ENCODE measurements around the gene ATP10D. TPM values are rescaled to one million over a fixed set of nuclear protein-coding genes. Genes with fewer than 3 reads are reported as not detected.

The ATP10D gene
- total and polyA plus RNA-seq, 12 donors = 2.8 to 15.7 (median 8.6) TPM

DNA sequence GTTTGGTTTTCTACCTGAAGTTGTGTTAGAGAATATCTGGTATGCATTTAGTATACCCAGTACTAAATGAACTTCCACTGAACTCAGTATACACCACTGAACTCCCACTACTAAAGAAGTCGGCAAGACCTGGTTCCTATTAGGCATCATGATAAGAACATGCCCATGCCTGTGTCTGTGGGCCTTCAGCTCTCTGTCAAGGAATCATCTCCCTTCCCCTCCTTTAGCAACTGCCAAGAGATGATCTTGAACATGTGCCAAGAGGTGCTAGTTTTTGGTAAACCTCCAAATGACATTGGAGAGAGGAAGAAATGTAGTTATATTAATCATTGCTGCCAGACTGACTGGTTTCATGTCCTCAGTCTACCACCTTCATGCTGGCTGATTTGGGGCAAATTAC lies 113.2 kb downstream of the ATP10D start:
- Histone ChIP-seq H3K27ac (no peak overlapping the region), H3K36me3 (peaks cover 0 to 41% (median 4%) of the 10 kb centered on the region in 9 donors), H3K4me1 (peaks cover 0 to 8% (median 0%) of the 10 kb centered on the region in 9 donors), H3K4me3 (no peak overlapping the region), H3K9me3 (peaks cover 0 to 5% (median 0%) of the 10 kb centered on the region in 11 donors), H3K27me3 (no peaks in the 10 kb centered on the region)
- DNase-seq (no peak), ATAC-seq (peak in 1 of 8 donors; percentile 50)
- intact Hi-C loops (cut with DNase I) = loop anchor here in 1 of 10 donors (10.0 kb wide), 1 partner anchor 1564 kb away; no protein-coding TSS in a partner anchor
- TF ChIP-seq, protein P1, sequence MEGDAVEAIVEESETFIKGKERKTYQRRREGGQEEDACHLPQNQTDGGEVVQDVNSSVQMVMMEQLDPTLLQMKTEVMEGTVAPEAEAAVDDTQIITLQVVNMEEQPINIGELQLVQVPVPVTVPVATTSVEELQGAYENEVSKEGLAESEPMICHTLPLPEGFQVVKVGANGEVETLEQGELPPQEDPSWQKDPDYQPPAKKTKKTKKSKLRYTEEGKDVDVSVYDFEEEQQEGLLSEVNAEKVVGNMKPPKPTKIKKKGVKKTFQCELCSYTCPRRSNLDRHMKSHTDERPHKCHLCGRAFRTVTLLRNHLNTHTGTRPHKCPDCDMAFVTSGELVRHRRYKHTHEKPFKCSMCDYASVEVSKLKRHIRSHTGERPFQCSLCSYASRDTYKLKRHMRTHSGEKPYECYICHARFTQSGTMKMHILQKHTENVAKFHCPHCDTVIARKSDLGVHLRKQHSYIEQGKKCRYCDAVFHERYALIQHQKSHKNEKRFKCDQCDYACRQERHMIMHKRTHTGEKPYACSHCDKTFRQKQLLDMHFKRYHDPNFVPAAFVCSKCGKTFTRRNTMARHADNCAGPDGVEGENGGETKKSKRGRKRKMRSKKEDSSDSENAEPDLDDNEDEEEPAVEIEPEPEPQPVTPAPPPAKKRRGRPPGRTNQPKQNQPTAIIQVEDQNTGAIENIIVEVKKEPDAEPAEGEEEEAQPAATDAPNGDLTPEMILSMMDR (IDR thresholded peaks at IDR 0.05) = no peak
- 28 to 41% methylated on average over 1 of the region's 1 CpG for WGBS, 2 donors

DNA sequence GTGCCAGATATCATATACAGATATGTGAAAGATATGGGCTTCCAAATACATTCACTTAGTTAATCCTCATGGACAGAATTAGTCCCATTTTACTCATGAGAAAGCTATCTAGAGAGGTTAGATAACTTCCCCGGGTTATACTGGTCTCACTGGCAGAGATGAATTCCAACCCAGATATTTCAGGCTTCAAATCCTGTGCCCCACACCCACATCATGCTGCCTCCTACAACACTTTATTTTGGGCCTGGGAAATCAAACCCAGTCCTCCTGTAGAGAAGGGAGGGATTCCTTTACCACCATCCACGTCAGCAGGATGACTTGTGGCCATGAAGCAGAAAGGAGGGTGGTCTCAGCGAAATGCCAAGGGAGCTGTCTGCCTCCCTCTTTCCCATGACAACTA lies 113.8 kb downstream of the ATP10D start:
- Histone ChIP-seq H3K36me3 (peaks cover 0 to 36% (median 4%) of the 10 kb centered on the region in 9 donors), H3K27ac (no peak overlapping the region), H3K27me3 (no peaks in the 10 kb centered on the region), H3K4me3 (no peak overlapping the region), H3K9me3 (peaks cover 0 to 5% (median 0%) of the 10 kb centered on the region in 11 donors), H3K4me1 (peaks cover 0 to 8% (median 0%) of the 10 kb centered on the region in 9 donors)
- ATAC-seq (no peak), DNase-seq (no peak)
- TF ChIP-seq, protein P1 (IDR thresholded peaks at IDR 0.05) = no peak
- WGBS, 2 donors = 63 to 77% methylated on average over 3 of the region's 3 CpGs
- intact Hi-C loops (cut with DNase I) = loop anchor here in 1 of 10 donors (10.0 kb wide), 1 partner anchor 1564 kb away; no protein-coding TSS in a partner anchor

DNA sequence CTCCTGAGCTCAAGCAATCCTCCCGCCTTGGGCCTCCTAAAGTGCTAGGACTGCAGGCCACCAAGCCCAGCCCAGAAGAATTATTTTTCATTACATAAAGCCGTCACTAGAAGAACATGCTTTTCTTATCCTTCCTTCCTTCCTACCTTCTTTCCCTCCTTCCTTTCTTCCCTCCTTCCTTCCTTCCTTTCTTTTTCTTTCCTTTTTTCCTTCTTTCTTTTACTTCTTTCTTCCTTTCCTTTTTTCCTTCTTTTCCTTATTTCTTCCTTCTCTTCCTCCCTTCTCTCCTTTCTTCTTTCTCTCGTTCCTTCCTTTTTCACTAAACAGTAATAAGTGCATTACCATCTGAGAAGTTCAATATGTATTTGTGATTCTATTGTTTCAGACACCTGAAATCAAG lies 121.4 kb downstream of the ATP10D start:
- DNase-seq = no peak
- 91 to 95% methylated on average over 3 of the region's 3 CpGs for WGBS, 2 donors

DNA sequence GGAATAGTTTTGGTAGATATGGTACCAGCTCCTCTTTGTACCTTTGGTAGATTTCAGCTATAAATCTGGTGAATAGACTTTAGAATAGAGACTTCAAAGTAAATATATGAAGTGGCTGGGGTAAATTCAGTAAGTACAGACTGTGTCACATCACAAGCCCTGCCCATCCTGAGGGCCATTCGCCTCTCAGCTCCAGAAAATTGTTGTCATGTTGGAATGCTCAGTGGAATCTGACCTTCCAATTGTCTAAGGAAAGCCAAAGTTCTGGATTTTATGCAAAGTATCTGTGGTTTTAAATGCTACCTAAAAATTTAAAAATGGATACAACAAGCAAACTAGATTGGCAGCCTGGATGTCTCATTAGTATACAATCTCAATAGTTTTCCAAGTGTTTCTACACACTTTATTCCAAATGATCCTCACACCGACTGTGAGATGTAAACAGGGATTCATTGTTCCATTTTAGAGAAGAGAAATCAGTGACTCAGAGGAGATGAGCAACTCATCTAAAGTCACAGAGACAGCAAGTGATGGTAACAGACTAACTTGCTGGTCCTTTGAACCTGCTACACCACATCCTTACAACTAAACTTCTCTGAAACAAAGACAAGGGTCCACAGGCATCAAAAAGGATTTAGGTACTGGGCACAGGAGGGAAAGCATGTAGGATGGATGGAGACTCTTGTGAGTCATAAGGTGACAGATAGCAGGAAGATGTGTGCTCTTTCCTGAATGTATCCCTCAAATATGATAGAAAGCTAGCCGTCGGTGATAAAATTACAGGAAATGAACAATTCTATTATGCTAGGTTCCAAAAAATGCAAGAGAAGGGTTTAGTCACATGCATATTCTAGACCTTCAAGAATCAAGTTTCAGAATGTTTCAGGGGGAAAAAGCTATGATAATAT lies 127.3 kb downstream of the ATP10D start:
- intact Hi-C loops (cut with DNase I) = no loop called here
- no peak for DNase-seq
- no peaks in the 10 kb centered on the region for H3K4me1 ChIP-seq
- H3K36me3 ChIP-seq = no peaks in the 10 kb centered on the region
- WGBS, 2 donors = 66 to 73% methylated on average over 4 of the region's 4 CpGs
- H3K9me3 ChIP-seq = no peaks in the 10 kb centered on the region
- H3K27ac ChIP-seq = no peak overlapping the region
- H3K4me3 ChIP-seq = no peak overlapping the region
- no peak for ATAC-seq
- TF ChIP-seq, protein P1 (IDR thresholded peaks at IDR 0.05) = no peak
- H3K27me3 ChIP-seq = no peaks in the 10 kb centered on the region

More for the DNA sequence above, 121.4 kb downstream of the ATP10D start:
- H3K4me3 ChIP-seq = no peak overlapping the region
- H3K27ac ChIP-seq = no peak overlapping the region
- intact Hi-C loops (cut with DNase I) = no loop called here
- TF ChIP-seq, protein P1 (IDR thresholded peaks at IDR 0.05) = no peak
- no peaks in the 10 kb centered on the region for H3K27me3 ChIP-seq
- no peaks in the 10 kb centered on the region for H3K4me1 ChIP-seq
- no peak for ATAC-seq
- peaks cover 0 to 5% (median 0%) of the 10 kb centered on the region in 11 donors for H3K9me3 ChIP-seq
- H3K36me3 ChIP-seq = peaks cover 0 to 15% (median 0%) of the 10 kb centered on the region in 9 donors
